BE2C (cell line): ENCODE results near the gene KCNMA1.

ENCODE experiments used
- DNase-seq: peaks from one replicate; pipeline ENCODE4 v3.0.0-alpha.2; 2020
- H3K27me3 ChIP-seq: fragments of 250-450 bp; sonication (Bioruptor Pico); 2 replicates; pipeline ENCODE4 v1.5.1; 2020; ENCODE audit warnings: mild to moderate bottlenecking
- H3K36me3 ChIP-seq: fragments of 250-450 bp; sonication (Bioruptor Pico); 2 replicates; pipeline ENCODE4 v1.5.1; 2020; ENCODE audit warnings: mild to moderate bottlenecking
- H3K4me1 ChIP-seq: fragments of 250-450 bp; sonication (Bioruptor Pico); 2 replicates; pipeline ENCODE4 v1.5.1; 2020
- H3K4me3 ChIP-seq: 2 replicates; pipeline ENCODE4 v1.5.1; 2011; ENCODE audit warnings: low read depth, low read length
- H3K9me3 ChIP-seq: fragments of 250-450 bp; sonication (Bioruptor Pico); 2 replicates; pipeline ENCODE4 v1.5.1; 2020
- TF ChIP-seq, protein P1 (sequence below): IDR thresholded peaks from 2 replicates; pipeline ENCODE4 v1.5.1; 2012; ENCODE audit warnings: mild to moderate bottlenecking, low read depth, low read length

The KCNMA1 gene

DNA sequence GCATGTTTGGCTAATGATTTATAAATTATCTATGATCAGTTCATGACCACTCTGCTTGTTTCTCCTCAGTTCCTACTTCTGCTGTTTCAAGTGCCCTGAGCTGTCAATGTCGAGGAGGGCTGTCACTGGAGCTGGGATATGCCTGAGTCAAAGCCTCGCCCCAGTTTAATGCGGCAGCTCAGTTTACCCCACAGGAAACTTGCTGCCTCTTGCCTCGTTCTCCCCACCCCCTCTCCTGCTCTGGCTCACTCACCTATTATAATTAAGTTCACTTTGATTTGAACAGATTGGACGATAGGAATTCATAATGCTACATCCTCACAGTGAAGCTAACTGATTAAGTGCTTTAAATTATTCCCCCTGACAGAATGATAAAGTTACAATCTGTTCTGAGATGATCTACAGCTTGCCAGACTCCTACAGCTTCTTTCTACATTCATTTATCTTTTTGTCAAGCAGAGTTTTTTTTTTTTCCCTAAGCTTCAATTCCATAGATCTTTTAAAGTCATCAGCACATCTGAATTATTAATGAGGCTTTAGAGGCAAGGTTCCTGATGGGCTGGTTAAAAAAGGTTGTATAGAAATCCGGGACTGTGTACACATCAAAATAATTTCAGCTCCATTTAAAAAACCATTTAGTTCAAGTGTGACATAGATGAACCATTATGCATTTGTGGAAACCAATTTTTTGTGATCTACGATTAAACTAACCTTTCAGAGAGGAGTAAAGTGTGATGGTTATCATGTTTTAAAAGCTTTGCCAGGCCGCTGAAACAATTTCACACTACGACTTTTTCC is 758.3 kb downstream of the KCNMA1 start:
- Histone ChIP-seq H3K4me3 (no peak overlapping the region), H3K9me3 (no peaks in the 10 kb centered on the region), H3K4me1 (no peaks in the 10 kb centered on the region), H3K27me3 (no peaks in the 10 kb centered on the region), H3K36me3 (no peaks in the 10 kb centered on the region)
- DNase-seq: no peak
- TF ChIP-seq, protein P1, sequence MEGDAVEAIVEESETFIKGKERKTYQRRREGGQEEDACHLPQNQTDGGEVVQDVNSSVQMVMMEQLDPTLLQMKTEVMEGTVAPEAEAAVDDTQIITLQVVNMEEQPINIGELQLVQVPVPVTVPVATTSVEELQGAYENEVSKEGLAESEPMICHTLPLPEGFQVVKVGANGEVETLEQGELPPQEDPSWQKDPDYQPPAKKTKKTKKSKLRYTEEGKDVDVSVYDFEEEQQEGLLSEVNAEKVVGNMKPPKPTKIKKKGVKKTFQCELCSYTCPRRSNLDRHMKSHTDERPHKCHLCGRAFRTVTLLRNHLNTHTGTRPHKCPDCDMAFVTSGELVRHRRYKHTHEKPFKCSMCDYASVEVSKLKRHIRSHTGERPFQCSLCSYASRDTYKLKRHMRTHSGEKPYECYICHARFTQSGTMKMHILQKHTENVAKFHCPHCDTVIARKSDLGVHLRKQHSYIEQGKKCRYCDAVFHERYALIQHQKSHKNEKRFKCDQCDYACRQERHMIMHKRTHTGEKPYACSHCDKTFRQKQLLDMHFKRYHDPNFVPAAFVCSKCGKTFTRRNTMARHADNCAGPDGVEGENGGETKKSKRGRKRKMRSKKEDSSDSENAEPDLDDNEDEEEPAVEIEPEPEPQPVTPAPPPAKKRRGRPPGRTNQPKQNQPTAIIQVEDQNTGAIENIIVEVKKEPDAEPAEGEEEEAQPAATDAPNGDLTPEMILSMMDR: no peak

DNA sequence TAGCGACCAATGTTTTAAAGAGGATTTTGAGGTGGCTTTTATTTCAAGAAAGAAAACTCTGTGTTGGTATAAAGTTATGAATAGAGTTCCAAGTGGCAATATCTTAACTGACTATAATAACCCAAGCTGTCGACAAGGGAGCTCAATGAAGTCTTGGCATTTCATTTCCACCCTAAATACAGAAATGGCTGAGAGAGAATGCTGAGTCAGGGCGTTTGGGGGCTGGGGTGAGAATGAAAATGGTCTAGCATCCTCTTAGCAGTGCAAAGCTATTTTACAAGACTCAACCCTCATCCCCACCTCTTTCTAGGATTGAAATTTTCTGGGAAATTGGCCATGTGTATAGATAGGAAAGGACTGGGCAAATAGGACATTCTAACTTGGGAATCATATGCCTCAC is 759.1 kb downstream of the KCNMA1 start:
- H3K27me3 ChIP-seq: no peaks in the 10 kb centered on the region
- DNase-seq: no peak
- H3K4me1 ChIP-seq: no peaks in the 10 kb centered on the region
- no peaks in the 10 kb centered on the region for H3K36me3 ChIP-seq
- no peaks in the 10 kb centered on the region for H3K9me3 ChIP-seq
- no peak overlapping the region for H3K4me3 ChIP-seq
- TF ChIP-seq, protein P1: no peak

DNA sequence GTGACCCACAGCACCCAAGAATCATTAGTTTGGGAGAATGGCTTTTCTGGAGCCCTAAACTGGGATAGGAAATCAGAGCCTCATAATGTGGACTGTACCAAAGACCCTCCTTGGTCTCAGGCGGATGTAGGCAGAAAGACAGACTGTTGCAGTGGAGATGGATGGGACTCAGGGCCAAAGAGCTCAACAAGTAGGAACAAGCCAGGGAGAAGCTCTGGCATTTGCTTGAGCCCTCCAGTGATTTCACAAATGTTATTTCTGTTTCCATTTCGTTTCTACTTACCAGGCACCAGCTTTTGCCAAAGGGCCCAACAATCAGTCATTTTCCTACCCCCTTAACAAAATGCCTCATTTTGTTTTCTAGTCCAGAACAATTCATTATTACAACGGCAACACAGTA is 762.7 kb downstream of the KCNMA1 start:
- no peaks in the 10 kb centered on the region for H3K27me3 ChIP-seq
- H3K4me1 ChIP-seq: no peaks in the 10 kb centered on the region
- no peaks in the 10 kb centered on the region for H3K36me3 ChIP-seq
- no peak overlapping the region for H3K4me3 ChIP-seq
- no peaks in the 10 kb centered on the region for H3K9me3 ChIP-seq
- TF ChIP-seq, protein P1: no peak
- DNase-seq: no peak

DNA sequence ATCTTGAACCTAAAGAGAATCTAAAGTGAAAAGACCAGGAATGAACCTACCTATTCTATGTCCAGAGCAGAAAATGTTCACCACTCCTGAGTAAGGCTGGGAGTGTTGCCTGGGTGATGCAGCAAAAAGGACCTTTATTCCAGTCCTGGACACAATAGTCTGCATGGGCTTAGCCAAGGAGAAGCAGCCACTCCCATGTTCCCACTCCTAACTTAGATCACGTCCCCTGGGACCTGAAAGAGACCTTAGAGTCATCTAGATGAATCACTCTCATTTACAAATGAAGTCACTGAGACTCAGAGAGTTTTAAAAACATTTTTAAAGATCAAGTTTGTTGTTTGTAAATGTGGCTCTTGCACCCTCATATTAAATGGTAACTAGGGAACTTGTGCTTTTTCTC is 763.4 kb downstream of the KCNMA1 start:
- H3K27me3 ChIP-seq: no peaks in the 10 kb centered on the region
- no peak overlapping the region for H3K4me3 ChIP-seq
- DNase-seq: no peak
- no peaks in the 10 kb centered on the region for H3K4me1 ChIP-seq
- TF ChIP-seq, protein P1: no peak
- H3K36me3 ChIP-seq: no peaks in the 10 kb centered on the region
- H3K9me3 ChIP-seq: no peaks in the 10 kb centered on the region

DNA sequence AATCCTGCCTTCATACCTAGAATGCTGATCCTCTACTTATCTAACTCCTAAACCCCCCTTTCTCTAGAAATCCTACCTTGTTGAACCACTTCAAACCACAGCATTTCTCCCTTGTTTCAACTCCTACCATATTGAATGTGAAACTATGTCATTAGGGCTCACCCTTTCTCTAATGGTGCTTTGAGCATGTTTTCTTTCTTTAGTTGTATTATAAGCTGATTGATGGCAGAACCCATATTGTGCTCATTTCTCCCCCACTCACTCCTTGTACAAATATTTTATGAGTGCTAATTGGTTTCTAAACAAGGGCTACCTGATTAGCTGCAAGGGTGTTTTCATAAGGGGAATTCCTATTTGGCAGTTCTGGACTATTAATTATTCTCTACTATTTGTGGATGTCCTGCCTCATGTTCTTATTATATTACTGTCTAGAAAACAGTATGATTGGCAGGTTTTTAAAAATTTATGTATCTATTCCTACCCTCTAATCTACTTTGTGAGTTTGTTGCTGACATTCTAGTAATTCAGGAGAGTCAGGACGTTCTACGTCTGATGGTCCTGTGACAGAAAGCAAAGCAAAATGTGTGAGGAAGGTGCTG is 765.8 kb downstream of the KCNMA1 start:
- Histone ChIP-seq H3K4me1 (no peaks in the 10 kb centered on the region), H3K9me3 (no peaks in the 10 kb centered on the region), H3K4me3 (no peak overlapping the region), H3K36me3 (no peaks in the 10 kb centered on the region), H3K27me3 (no peaks in the 10 kb centered on the region)
- TF ChIP-seq, protein P1: no peak
- no peak for DNase-seq

DNA sequence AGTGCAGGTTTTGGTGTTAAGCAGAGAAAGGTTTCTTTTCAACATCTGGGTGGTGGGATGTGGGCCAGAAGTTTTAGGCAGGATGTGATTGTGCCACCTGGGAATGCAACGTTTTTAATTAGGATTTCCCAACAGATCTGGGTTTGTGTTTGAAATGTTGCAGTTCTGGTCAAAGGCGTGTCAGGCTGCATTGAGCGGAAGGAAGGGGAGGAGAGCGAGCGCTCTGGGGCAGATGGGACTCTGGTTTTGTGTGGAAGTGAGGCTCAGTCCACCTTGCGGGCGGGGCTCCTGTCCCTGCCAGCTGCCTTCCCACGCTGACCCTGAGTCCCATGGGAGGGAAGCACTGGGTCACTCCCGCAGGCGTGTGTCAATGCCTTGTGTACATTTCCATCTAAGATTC is 767.7 kb downstream of the KCNMA1 start:
- Histone ChIP-seq H3K4me3 (no peak overlapping the region), H3K27me3 (no peaks in the 10 kb centered on the region), H3K36me3 (no peaks in the 10 kb centered on the region), H3K4me1 (no peaks in the 10 kb centered on the region), H3K9me3 (no peaks in the 10 kb centered on the region)
- TF ChIP-seq, protein P1: no peak
- DNase-seq: peak; percentile 19
